ENCODE data around the gene RNF157. TPM values are rescaled to one million over a fixed set of nuclear protein-coding genes. Genes with fewer than 3 reads are reported as not detected.

Gene RNF157
- total RNA-seq, 4 donors from 2014 or later: 32.5 to 164 (median 54.8) TPM

DNA sequence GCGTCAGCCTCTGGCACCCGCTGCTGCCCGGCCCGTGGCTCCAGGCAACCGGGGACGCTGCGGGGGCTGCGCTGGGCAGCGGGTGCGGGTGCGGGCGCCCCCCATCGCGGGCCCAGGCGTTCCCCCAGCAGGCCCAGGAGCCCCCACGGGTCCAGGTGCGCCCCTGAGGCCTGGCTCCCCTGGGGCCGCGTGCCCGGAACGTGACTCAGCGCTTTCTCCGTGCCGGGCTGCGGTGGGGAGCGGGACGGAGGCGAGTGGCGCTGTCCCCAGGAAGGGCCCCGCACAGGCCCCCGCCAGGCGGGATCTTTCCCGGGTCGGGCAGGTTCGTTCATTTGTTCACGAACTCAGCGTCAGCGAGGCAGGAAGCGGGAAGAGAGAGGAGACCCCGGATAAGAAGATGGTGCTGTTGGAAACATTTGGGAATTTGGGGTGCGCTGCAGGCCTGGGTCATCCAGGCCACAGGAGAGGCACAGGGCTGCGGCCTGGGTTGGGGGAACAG is 118.3 kb downstream of the RNF157 start:
- Histone ChIP-seq H3K36me3 (no peaks in the 10 kb centered on the region), H3K4me3 (peak overlapping the region in 2 of 4 donors; percentile 34 to 42), H3K9me3 (no peaks in the 10 kb centered on the region), H3K27ac (no peak overlapping the region), H3K4me1 (peaks cover 0 to 10% (median 6%) of the 10 kb centered on the region in 4 donors), H3K27me3 (no peaks in the 10 kb centered on the region)
- no peak for DNase-seq
- intact Hi-C loops (cut with DNase I; ENCODE audit: low total_unique reads): loop anchor here (5.0 kb wide), 1 partner anchor 155 kb away; no protein-coding TSS in a partner anchor
- TF ChIP-seq POLR2AphosphoS5 (IDR thresholded peaks at IDR 0.05) (no peak), POLR2A (IDR thresholded peaks at IDR 0.05) (no peak), EP300 (IDR thresholded peaks at IDR 0.05; ENCODE audit: low read depth) (no peak)
- in situ Hi-C loops (cut with MboI; ENCODE audit: low pct_ligation_motif_present in 1 of 4, low pct_unique_long_range_greater_than_20kb in 1 of 4, low sequenced_read_pairs in 3 of 4): loop anchor here (5.0 to 10.0 kb wide), 3 partner anchors 63 to 163 kb away; no protein-coding TSS in a partner anchor
- 71% methylated on average over 20 of the region's 42 CpGs; no CpG with 5 or more reads in 1 of the 2 donors for WGBS, 2 donors (ENCODE audit: low coverage in 1 of 2)

DNA sequence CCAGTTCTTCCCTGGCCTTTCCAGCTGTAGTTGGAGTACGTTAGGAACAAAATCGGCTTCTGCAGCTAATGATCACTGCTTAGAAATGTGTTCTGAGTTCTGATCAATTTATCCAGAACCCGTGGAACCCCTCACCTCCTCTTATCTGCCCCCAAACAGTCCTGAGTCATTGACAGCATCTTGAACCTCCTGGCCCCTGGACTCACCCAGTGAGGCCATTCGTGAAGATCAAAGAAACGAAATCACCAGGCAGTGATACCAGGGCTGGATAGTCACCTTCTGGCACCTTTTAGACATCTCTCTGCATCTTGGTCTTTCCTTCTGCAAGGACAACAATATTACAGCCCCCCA is 119.7 kb downstream of the RNF157 start:
- no peaks in the 10 kb centered on the region for H3K36me3 ChIP-seq
- no peaks in the 10 kb centered on the region for H3K9me3 ChIP-seq
- 91 to 100% methylated on average over 2 to 5 of the region's 5 CpGs for WGBS, 2 donors (ENCODE audit: low coverage in 1 of 2)
- intact Hi-C loops (cut with DNase I; ENCODE audit: low total_unique reads): loop anchor here (5.0 kb wide), 1 partner anchor 157 kb away; no protein-coding TSS in a partner anchor
- H3K27me3 ChIP-seq: no peaks in the 10 kb centered on the region
- in situ Hi-C loops (cut with MboI; ENCODE audit: low pct_ligation_motif_present in 1 of 4, low pct_unique_long_range_greater_than_20kb in 1 of 4, low sequenced_read_pairs in 3 of 4): loop anchor here (5.0 to 10.0 kb wide), 3 partner anchors 64 to 164 kb away; no protein-coding TSS in a partner anchor
- TF ChIP-seq, protein P1, sequence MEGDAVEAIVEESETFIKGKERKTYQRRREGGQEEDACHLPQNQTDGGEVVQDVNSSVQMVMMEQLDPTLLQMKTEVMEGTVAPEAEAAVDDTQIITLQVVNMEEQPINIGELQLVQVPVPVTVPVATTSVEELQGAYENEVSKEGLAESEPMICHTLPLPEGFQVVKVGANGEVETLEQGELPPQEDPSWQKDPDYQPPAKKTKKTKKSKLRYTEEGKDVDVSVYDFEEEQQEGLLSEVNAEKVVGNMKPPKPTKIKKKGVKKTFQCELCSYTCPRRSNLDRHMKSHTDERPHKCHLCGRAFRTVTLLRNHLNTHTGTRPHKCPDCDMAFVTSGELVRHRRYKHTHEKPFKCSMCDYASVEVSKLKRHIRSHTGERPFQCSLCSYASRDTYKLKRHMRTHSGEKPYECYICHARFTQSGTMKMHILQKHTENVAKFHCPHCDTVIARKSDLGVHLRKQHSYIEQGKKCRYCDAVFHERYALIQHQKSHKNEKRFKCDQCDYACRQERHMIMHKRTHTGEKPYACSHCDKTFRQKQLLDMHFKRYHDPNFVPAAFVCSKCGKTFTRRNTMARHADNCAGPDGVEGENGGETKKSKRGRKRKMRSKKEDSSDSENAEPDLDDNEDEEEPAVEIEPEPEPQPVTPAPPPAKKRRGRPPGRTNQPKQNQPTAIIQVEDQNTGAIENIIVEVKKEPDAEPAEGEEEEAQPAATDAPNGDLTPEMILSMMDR (IDR thresholded peaks at IDR 0.05): no peak
- TF ChIP-seq EP300 (IDR thresholded peaks at IDR 0.05; ENCODE audit: low read depth) (no peak), POLR2AphosphoS5 (IDR thresholded peaks at IDR 0.05) (no peak), POLR2A (IDR thresholded peaks at IDR 0.05) (no peak)
- no peak overlapping the region for H3K4me3 ChIP-seq
- DNase-seq: no peak
- H3K4me1 ChIP-seq: peaks cover 0 to 10% (median 6%) of the 10 kb centered on the region in 4 donors
- H3K27ac ChIP-seq: no peak overlapping the region

DNA sequence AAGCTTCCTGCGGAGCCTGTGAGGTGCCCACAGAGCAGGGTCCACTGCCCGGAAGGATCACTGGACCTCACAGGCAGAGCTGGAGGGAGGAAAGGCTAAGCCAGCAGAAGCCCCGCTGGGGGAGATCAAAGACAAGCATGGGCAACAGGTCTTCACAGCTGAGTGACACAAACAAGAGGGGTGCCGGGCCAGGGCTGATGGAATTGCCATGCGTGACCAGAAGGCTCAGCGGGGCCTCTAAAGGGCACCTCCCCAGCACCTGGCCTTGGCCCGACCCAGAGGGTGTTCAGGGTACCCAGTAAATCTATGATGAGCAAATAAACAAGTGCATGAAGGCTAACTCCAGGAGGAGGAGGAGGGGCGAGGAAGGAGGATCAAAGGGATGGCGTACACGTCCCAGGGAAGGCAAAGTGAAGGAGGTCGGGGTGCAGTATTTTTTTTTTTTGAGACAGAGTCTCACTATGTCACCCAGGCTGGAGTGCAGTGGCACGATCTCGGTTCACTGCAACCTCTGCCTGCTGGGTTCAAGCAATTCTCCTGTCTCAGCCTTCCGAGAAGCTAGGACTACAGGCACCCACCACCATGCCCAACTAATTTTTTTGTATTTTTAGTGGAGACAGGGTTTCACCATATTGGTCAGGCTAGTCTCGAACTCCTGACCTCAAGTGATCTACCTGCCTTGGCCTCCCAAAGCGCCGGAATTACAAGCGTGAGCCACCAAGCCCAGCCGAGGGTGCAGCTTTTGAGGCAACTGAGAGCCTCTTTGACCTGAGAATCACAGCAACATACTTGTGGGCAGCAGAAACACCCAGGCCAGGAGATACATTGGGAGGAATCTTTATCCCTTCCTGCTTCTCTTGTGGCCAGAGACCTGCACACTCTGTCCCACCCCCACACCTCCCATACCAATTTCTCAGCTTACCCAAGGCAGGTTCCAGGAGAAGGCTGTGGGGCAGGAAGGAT is 120.6 kb downstream of the RNF157 start:
- peaks cover 0 to 10% (median 6%) of the 10 kb centered on the region in 4 donors for H3K4me1 ChIP-seq
- 60 to 80% methylated on average over 8 to 19 of the region's 19 CpGs for WGBS, 2 donors (ENCODE audit: low coverage in 1 of 2)
- no peak for TF ChIP-seq EP300 (IDR thresholded peaks at IDR 0.05; ENCODE audit: low read depth)
- H3K27me3 ChIP-seq: no peaks in the 10 kb centered on the region
- DNase-seq: no peak
- H3K36me3 ChIP-seq: no peaks in the 10 kb centered on the region
- no peaks in the 10 kb centered on the region for H3K9me3 ChIP-seq
- H3K4me3 ChIP-seq: no peak overlapping the region
- intact Hi-C loops (cut with DNase I; ENCODE audit: low total_unique reads): loop anchor here (5.0 kb wide), 1 partner anchor 158 kb away; no protein-coding TSS in a partner anchor
- no peak overlapping the region for H3K27ac ChIP-seq
- in situ Hi-C loops (cut with MboI; ENCODE audit: low pct_ligation_motif_present in 1 of 4, low pct_unique_long_range_greater_than_20kb in 1 of 4, low sequenced_read_pairs in 3 of 4): loop anchor here (5.0 to 10.0 kb wide), 4 partner anchors 65 to 173 kb away; no protein-coding TSS in a partner anchor

DNA sequence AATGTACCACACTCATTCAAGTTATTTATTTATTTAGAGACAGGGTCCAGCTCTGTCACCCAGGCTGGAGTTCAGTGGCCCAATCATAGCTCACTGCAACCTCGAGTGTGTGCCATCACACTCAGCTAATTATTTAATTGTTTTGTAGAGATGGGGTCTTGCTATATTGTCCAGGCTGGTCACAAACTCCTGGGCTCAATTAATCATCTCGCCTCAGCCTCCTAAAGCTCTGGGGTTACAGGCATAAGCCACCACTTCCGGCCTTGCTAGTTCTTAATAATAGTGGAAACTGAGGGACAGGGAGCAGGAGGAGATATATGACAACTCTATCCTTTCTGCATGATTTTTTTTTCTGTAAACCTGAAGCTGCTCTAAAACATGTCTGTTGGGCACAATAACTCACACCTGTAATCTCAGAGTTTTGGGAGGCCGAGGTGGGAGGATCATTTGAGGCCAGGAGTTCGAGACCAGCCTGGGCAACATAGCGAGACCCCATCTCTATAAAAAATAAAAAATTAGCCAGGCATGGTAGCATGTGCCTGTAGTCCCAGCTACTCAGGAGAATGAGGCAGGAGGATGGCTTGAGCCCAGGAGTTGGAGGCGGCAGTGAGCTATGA is 125.0 kb downstream of the RNF157 start:
- Histone ChIP-seq H3K36me3 (no peaks in the 10 kb centered on the region), H3K27me3 (no peaks in the 10 kb centered on the region), H3K9me3 (no peaks in the 10 kb centered on the region), H3K27ac (no peak overlapping the region), H3K4me3 (no peak overlapping the region), H3K4me1 (no peaks in the 10 kb centered on the region)
- no peak for DNase-seq
- TF ChIP-seq POLR2AphosphoS5 (IDR thresholded peaks at IDR 0.05) (no peak), POLR2A (IDR thresholded peaks at IDR 0.05) (no peak), EP300 (IDR thresholded peaks at IDR 0.05; ENCODE audit: low read depth) (no peak)
- TF ChIP-seq, protein P1 (IDR thresholded peaks at IDR 0.05): no peak
- in situ Hi-C loops (cut with MboI; ENCODE audit: low pct_ligation_motif_present in 1 of 4, low pct_unique_long_range_greater_than_20kb in 1 of 4, low sequenced_read_pairs in 3 of 4) (loop anchor here in 1 of 4 donors (5.0 kb wide), 1 partner anchor 177 kb away; no protein-coding TSS in a partner anchor), intact Hi-C loops (cut with DNase I; ENCODE audit: low total_unique reads) (no loop called here)
- WGBS, 2 donors (ENCODE audit: low coverage in 1 of 2): 20 to 89% methylated on average over 1 to 7 of the region's 7 CpGs

Data from transverse colon (tissue), 4 donors.